HEK293T (cell line): ENCODE measurements around the gene DNAI2.

ENCODE experiments used
- FOXK2 ChIP-seq: fragments of 450-650 bp; IDR thresholded peaks from 2 replicates; pipeline ENCODE4 v1.6.1; 2016; ENCODE audit warnings: mild to moderate bottlenecking
- FOXM1 ChIP-seq: fragments of 450-650 bp; IDR thresholded peaks from 2 replicates; pipeline ENCODE4 v1.6.1; 2017; ENCODE audit warnings: mild to moderate bottlenecking, borderline replicate concordance
- SUZ12 ChIP-seq: fragments of 450-650 bp; IDR thresholded peaks from 2 replicates; pipeline ENCODE4 v1.6.1; 2016; ENCODE audit warnings: mild to moderate bottlenecking

DNA sequence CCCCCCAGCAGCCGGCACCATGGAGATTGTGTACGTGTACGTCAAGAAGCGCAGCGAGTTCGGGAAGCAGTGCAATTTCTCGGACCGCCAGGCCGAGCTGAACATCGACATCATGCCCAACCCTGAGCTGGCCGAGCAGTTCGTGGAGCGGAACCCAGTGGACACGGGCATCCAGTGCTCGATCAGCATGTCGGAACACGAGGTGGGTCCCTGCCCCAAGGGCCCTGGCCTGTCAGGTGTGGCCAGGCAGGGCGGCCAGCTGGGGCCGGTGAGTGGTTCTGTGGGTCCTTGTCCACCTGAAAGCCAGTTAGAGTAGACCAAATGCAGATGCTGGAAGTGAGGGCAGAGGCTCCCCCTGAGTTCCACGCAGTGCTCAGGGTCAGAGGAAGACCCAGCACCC lies 7.8 kb downstream of the DNAI2 start:
- TF ChIP-seq FOXK2 (no peak), FOXM1 (no peak), SUZ12 (no peak)
